ENCODE data around the gene SLC7A5.

- TF ChIP-seq CTCF (IDR thresholded peaks at IDR 0.05; ENCODE audit: borderline replicate concordance, extremely low read depth, low read length, poor library complexity, severe bottlenecking) (no peak), EZH2 (IDR thresholded peaks at IDR 0.05; ENCODE audit: borderline replicate concordance, low read depth, low read length, severe bottlenecking) (no peak)
Observed at GRCh38 chr16:87828907-87829621, 40.2 kb downstream of the SLC7A5 start.
